8988T (cell line): ENCODE data around the gene LRRTM3.

Source experiments
- DNase-seq: peaks from one replicate; pipeline ENCODE4 v3.0.0; 2011

Gene LRRTM3

GRCh38 chr10:67036808-67037207, 111.0 kb downstream of the LRRTM3 start:
- DNase-seq: no peak

DNA sequence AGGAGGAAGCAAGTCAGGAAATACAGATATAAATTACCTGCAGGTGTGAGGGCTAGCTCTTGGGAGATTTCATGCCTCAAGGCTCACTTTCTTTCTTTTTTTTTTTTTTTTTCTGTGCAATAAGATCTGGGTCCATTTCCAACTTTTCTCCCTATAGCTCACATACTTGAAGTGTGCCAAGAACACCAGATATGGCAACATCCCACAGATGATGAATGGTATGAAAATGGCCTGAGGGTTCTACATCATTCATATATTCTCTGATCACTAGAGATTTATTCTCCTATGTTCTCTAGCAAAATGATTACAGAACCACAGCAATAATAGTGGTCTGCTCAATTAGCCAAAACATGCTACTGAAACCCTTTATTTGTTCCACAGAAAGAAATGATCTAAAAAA, 117.2 kb downstream of the LRRTM3 start:
- DNase-seq: no peak

DNA sequence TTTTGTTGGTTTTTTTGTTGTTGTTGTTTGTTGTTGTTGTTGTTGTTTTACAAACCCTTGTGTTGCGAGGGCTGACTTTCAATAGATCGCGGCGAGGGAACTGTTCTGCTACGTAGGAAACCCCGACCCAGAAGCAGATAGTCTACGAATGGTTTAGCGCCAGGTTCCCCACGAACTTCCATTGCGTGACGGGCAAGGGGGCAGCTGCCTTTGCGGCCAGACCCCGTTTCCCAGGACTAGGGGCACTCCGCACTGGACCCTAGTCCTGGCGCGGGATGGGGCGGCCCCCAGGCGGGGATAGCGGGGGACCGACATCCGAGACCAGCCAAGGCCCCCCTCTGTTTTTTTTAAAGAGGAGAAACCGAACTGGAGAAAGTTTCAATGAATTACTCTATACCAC, 119.6 kb downstream of the LRRTM3 start:
- DNase-seq: no peak

DNA sequence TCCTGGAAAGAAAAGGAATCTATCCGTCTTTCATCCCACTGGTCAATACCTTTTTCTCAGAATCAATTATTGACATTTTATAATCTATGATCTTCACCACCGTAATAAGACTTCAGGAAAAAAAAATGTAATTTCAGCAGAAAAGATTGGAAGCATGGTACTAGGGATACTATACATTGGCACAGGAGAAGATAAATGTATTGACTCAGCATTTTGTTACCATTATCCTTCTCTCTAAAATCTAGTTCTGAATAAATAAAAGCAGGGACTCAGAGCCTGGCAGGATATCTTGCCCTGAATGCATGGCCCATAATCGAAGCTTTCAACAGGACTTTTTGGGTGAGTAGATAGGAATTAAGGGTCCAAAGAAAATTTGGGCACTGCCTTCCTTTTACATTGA, 120.7 kb downstream of the LRRTM3 start:
- DNase-seq: no peak

- no peak for DNase-seq
These were observed 124.2 kb downstream of the LRRTM3 start for GRCh38 chr10:67049988-67050387.

DNA sequence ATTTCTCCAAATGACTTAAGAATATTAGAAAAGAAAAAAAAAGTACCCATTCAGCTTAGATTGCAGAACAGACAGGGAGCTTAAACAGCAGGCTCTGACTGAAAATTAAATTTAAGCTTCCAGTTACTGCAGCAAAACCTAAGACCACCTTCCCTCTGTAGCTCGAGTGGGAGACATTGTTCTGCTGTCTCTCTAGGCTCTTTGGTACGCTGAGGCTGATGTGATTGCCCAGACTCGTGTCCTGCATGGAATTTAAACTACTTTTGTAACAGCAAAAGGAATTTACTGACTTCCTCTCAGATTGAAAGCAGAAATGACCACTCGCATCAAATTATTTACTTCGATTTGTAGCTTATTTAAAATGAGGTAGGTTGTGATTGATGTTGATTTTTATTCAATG, 124.6 kb downstream of the LRRTM3 start:
- no peak for DNase-seq

DNA sequence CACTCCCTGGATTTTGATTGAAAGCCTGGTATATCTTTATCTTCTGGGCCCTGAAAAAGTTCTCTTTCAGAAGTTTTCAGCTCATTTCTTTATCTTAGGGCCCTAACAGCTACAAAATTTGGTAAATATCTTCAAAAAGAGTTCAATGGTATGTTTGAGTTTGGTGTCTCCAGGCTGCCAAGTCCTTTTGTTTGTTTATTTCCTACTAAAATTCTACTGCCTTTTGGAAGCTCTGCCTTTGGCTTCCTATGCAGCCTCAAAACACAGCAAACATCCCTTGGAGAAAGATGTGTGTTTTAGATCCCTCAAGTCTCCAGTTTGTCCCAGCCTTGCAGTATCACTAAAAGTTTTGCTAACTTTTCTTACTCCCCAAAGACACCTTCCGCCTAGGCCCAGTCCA, 146.8 kb downstream of the LRRTM3 start:
- DNase-seq: no peak

DNA sequence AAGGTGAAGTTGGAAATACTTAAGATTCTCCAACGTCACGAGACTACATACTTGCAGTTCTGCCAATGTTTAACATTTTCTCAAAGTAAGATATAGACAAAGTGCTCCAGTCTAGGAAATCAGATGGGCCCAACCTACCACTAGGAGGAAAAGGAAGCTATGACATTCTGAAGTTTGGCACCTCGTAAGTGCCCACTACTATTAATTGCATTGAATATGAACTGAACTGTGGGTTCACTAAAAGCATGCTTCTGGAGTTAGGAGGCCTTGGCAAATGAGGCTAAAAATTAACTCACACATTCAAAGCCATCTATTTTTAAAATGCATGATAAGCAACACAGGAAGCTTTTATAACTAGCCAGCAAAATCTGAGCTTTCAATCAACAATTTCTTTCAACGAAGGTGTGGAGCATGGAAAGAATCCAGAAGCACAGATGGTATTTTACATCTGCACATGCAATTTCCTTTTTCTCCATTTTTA, 149.7 kb downstream of the LRRTM3 start:
- no peak for DNase-seq

GRCh38 chr10:67076144-67076543, 150.3 kb downstream of the LRRTM3 start:
- no peak for DNase-seq

- DNase-seq: no peak
These were observed 151.5 kb downstream of the LRRTM3 start for GRCh38 chr10:67077376-67077775.

- DNase-seq: no peak
These were observed 153.3 kb downstream of the LRRTM3 start for GRCh38 chr10:67079126-67079525.

- no peak for DNase-seq
These were observed 160.7 kb downstream of the LRRTM3 start for GRCh38 chr10:67086327-67087134.

- DNase-seq: no peak
These were observed 161.2 kb downstream of the LRRTM3 start for GRCh38 chr10:67087135-67087425.

DNA sequence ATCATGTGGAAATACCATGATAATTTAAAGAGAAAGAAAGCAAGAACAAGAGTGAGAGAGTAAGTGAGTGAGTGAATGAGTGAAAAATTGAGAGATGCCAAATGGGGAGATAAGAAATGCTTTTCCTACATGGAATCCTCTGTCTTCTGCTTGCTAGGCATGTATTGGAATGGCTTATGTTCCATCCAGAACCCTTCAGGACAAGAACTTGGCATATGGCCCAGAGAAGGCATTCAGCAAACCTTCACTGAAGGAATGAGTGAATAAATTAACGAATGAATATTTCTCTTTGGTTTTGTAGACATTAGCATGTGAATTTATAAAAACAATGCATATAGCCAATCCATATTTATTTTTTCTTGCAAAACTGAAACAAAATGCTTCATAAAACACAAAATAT, 162.2 kb downstream of the LRRTM3 start:
- DNase-seq: no peak

DNA sequence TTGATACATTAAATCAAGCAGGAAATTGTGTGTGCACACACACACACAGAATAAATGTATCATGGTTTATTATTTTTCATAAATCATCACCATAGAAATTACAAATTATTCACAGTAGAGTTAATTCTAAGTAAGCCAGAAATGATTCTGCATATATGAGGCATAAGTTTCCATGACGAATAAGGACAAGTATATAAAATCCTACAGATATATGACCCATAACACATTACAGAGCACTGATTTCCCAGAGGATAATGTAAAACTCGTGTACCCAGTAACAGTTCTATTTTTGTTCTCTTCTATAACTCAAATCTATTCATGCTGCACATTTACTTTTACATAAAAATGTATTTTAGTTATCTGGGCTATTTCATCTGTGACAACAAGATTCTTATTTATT, 169.7 kb downstream of the LRRTM3 start:
- DNase-seq: no peak

DNA sequence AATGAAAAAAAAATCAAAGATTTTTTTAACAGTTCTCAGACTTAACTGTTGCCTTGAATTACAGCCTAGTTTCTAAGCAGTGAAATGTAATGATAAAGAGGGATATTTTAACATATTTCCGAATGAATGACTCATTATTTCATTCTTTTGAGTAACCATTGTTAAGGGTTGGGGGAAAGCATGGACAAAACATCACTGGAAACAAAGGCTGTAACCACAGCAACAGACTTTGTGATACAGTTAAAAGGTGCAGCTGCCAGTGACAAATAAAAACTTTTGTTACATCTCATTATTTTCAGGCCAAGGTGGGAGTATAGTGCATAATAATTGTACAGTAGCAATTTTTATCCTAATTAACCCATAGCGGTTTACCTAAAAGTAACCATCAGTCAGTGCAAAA, 172.6 kb downstream of the LRRTM3 start:
- no peak for DNase-seq

GRCh38 chr10:67100951-67101350, 175.1 kb downstream of the LRRTM3 start:
- no peak for DNase-seq

- DNase-seq: no peak
These were observed 181.8 kb downstream of the LRRTM3 start for GRCh38 chr10:67107670-67108069.

DNA sequence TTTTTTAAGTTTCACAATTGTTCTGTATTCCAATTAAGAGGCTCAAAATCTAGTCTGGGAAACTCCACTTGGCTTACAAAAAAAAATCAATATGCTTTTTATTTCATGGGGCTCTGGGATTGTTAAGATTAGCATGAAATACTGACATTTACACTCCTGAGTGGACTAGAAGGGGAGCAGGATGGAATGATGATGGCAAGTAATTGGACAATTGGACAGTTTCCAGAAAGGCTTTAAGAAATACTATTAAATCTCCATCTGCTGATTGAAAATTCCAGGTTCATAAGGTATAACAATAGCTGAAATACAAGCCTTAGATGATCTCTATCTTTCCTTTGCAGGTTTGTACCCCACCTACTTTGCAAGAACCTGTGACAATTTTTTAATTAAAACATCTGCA, 184.4 kb downstream of the LRRTM3 start:
- no peak for DNase-seq

GRCh38 chr10:67112765-67113164, 186.9 kb downstream of the LRRTM3 start:
- no peak for DNase-seq

- DNase-seq: no peak
These were observed 189.1 kb downstream of the LRRTM3 start for GRCh38 chr10:67114945-67115344.

DNA sequence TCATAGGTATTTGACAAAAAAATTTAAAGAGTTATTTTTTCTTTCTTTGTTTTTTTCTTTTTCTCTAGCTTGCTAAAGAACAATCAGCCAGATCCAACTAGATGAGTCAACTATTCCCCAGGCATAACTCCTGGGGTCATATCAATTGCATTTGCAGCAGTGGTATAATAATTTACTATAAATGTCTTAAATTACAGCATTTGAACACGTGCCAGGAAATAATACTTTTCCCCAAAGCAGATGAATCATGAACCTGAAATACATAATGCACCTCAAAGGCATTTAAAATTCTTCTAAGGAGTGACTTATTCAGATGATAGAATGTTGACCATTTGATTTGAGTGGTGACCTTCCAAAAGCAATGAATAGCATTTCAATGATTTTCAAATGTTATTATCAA, 190.1 kb downstream of the LRRTM3 start:
- no peak for DNase-seq

- DNase-seq: no peak
These were observed 193.8 kb downstream of the LRRTM3 start for GRCh38 chr10:67119651-67120050.

GRCh38 chr10:67127441-67127840, 201.6 kb downstream of the LRRTM3 start:
- DNase-seq: no peak

GRCh38 chr10:67140641-67141040, 214.8 kb downstream of the LRRTM3 start:
- no peak for DNase-seq
